Stimulated activated CD8-positive, alpha-beta memory T cell treated with anti-CD3 and anti-CD28 coated beads, Interleukin-15, amount 100 ng/mL, for 24 hours (primary cell): ENCODE measurements around the gene DTYMK.
"Not testable (repeated sequence)": the region's sequence is repeated elsewhere in the genome, so short reads cannot be mapped to it uniquely, and the experiment has no call there.

Experiments
- DNase-seq: peaks from one replicate; pipeline ENCODE4 v3.0.0-alpha.2; 2020; ENCODE audit warnings: low read depth

The DTYMK gene

DNA sequence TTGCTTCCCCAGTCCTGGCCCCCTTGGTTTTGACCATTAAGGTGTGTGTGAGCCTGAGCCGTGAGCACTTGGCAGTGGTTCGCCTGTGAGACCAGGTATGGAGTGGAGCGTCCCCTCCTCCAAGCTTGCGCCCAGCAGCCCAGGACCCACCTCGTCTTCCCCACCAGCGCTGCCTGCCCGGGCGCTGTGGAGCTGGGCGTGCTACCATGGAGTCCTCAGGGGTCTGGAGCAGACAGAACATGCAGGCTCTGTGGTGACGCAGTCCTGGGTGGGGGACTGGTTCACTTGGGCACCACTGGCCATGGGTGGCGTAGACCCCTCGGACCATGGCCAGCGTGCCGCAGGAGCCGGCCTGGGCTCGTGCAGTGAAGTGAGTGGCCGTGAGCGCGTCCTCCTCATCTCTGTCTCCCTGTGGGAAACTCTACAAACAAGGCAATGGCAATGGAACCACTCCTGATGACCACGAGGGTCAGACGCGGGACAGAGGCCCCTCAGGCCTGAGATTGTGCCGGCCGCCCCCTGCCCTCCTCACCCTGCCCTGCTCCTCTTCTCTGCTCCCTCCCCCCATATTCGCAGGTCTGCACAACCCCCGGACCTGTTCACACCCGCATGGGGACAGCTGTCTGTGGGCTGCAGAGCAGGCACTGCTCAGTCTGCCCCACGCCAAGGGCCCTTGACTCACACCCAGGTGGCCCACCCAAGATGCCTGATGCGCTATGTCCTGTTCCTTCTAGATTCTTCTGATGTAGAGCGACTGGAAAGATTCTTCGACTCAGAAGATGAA is 15.0 kb downstream of the DTYMK start:
- DNase-seq: no peak

DNA sequence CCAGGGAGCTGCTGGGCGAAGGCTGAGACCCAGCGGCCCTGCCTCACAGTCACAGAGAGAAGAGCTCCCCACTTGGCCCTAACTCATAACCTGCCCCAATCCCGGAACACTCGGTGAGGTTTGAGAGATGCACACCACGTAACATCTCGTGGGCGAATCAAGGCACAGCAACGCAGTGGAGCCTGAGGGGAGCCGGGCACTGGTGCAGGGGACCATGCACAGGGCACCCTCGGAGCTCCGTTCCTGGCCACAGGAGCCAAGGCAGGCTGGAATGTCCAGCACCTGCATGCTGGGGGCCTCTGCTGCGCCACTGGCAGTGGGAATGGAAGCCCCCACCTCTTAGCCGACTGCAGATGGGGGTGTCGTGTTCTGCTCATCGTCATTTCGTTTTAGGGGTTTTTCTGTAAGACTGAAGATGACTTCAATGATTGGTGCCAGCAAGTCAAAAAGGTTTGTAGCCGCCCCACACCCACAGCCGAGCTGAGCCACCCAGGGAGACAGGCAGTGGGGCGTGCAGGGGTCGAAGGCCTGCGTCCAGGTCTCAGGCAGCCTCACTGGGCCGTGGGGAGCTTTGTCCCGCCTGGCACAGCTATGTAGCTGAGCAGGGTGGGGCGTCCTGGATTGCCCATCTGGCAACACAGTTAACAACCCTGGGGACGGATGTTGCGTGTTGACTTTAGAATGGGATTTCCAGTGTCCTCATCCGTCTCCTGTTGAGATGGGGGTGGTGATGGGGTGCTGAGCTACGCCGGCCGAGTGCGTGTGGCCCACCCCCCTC is 16.1 kb downstream of the DTYMK start:
- DNase-seq: no peak

DNA sequence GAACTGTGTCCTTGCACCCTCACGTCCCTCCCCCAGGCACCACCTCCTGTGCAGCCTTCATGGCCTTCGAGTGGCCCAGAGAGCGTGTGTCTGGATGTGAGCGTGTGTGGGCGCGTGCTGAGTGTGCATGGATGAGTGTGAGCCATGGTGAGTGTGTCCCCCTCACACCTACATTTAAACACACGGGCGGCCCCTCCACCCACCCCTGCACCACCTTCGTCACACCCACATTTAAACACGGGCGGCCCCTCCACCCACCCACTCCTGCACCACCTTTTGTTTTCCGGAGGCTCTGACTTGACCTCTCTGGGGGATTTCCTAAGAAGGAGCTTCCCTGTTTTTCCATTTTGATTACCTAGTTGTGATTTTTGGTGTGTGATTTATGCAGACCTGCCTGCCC is 17.8 kb downstream of the DTYMK start:
- no peak for DNase-seq

DNA sequence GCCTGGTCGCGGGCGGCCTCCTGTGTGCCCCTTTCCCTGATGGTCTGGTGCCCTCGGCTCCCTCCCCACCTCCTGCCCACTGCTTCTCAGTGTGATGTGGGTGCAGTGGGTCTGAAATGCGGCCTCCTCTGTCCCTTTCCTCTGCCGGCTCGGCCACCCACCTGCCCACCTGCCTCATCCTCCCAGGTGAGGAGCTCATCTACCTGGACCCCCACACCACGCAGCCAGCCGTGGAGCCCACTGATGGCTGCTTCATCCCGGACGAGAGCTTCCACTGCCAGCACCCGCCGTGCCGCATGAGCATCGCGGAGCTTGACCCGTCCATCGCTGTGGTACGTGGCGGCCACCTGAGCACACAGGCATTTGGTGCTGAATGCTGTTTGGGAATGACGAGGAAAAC is 18.3 kb downstream of the DTYMK start:
- no peak for DNase-seq

DNA sequence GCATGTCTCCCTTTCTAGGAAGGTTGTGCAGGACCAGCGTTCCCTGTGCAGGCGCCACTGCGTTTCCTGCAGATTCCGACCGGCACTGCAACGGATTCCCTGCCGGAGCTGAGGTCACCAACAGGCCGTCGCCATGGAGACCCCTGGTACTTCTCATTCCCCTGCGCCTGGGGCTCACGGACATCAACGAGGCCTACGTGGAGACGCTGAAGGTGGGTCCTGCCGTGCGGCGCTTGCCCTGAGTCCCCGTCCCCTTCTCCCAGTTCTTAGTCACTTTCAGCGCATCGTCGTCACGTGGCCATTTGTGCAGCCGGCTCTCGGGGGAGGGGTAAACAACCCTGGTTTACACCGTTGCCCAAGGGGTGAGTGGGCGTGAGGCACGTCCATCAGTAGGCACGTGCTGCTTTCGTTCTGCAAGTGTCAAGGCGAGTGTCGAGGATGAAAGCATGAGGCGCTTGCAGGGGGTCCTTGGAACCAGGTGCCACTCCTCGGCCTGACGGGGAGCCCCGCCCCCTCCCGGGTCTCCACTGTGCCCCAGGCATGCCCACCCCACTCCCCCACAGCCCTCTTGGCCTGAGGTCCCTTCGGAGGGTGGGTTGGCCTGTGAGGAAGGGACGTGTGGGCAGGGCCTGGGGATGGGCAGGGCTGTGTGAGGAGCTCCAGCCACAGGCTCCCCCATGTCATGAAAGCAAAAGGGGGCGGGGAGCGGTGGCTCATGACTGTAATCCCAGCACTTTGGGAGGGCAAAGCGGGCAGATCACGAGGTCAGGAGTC is 19.8 kb downstream of the DTYMK start:
- no peak for DNase-seq

DNA sequence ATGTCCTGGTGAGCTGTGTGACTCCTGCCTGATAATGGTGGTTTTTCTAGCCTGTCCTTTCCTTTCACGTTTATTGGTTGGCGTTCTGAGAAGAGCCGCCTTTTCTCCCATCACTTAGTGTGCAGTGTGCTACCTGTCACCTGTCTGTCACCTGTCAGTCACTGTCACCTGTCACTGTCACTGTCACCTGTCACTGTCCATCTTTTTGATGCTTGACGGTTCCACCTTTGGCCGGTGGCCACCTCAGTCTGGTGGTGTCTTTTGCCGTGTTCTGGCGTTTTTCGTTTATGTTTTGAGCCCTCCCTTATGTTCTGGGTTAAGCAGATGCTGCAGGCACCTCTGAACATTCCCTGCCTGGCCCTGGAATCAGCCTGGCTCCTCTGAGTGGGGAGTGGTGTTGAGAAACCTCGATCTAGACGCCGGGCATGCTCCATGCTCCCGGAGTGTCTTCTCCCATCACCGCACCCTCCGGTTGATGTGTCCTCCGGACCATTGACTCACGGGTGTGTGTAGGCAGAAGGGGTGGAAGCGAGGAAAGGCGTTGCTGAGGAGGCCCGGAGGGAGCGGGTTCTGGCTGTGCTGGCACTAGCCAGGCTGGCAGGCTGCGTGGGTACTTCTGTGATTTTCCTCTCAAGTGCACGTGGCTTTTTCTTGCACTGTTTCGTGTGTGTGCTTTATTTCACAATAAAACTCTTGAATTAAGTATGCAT is 20.7 kb downstream of the DTYMK start:
- DNase-seq: no peak

DNA sequence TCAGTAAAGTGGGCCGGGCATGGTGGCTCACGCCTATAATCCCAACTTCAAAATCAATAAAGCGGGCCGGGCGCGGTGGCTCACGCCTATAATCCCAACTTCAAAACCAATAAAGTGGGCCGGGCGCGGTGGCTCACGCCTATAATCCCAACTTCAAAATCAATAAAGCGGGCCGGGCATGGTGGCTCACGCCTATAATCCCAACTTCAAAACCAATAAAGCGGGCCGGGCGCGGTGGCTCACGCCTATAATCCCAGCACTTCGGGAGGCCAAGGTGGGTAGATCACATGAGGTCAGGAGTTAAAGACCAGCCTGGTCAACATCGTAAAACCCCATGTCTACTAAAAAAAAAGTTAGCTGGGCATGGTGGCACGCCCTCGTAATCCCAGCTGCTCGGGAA is 23.9 kb downstream of the DTYMK start:
- DNase-seq: not testable (repeated sequence)

DNA sequence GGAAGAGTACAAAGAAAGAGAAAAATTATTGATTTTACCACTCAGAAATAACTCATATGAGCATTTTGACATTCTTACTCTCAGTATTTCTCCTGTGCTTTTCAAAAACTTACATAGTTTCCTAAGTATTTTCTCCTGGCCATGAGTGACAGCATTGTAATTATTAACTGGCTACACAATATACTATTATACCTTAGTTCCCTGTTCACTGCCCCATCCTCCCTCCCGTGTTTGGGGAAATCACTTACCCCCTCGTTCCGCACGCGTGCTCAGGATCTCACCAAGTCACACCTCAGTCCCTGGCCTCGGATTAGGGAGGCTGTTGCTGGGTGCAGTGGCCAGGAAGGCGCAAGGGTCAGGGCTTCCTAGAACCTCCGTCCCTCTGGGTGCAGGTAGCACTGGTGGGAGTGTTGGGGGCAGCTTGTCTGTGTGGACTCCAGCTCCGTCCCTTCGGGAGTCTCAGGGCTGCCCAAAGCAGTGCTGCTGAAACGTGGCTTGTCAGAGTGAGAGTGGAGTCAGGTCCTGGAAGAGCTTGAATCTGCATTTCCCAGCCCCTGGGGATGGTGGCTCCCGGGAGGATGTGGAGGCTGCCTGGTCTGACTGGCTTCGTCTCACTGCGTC is 25.9 kb downstream of the DTYMK start:
- no peak for DNase-seq

DNA sequence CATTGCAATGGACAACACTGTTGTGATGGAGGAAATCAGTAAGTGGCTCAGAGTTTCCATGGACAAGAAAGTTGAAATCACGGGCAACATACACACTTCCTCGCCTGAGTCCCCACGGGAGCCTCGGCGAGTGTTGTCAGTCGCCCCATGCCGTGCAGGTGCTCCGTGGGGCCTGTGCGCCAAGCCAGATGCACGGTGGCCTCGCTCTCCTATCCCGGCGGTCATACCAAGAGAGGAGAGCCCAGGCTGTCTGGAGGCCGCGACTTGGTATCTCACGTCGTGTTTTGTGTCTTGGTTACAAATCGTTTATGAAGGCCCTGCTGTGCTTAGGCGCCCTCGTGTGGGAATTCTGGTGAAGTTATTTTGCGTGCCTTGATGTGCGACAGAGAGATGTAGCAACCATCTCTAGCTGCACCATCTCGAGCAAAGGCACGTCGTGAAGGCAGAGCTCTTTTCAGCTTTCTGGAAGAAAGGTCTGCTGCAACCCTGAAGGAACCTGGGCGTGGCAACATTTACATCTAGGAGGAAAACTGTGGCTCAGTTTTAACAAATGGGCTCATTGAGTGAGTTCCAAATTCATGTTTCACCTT is 27.4 kb downstream of the DTYMK start:
- DNase-seq: no peak

DNA sequence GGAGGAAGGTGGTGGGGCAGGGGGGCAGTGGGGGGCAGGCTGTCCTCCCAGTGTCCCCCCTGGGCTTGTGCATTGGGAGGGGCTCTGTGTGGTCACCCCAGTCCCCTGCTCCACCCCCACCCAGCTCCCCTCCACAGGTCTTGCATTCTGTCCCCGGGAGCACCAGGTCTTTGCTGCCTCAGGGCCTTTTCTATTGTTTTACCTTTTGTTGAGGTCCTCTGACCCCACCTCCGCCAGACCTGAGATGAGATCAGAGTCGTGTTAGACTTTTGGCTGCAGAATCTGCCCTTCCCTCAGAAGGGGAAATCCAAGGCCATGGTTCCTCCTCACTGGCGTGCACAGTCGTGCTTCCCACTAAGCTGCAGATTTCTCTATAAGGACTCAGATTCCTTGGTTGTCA is 28.3 kb downstream of the DTYMK start:
- no peak for DNase-seq

DNA sequence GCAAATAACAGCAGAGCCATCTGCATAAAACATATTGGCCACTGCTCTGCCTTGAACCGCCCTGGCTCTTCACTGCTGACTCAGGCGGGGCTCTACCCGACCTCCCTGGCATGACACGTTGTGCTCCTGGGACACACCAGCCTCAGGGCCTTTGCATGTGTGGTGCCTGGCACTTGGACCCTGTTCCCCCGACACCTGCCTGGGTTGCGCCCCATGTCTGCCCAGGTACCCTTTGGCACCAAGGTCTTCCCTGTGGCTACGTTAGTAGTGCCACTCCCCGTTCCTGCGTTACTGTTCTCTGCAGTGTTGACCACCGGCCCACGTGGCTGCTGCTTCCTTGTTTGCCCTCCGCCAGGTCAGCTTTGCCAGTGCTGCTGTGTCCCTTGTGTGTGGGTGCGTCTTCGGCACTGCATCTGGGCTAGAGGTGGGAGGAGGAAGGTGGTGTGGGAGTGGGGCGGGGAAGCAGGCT is 28.8 kb downstream of the DTYMK start:
- no peak for DNase-seq

DNA sequence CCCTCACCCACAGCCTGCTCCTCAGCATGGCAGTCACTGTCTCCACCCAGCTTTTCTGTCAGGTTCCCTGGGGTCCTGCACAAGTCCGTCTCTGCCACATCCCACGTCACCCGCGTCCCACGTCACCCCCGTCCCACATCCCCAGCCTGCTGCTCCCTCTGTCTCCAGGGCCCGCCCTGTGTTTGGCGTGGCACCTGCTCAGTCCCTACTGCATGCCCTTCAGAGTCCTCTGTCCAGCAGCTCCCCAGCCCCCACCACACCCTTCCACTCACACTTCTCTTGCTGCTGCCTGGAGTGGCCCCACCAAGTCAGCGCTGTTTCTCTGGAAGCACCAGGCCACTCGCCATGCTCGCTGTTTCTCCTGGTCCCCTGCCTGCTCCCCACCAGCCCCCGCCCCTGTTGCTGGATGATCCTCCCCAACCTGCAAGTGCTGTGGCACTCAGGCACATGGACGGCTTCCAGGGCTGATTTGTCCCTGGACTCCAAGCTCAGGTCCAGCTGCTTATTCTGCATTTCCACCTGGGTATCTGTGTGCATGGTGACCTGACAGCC is 30.3 kb downstream of the DTYMK start:
- DNase-seq: no peak

DNA sequence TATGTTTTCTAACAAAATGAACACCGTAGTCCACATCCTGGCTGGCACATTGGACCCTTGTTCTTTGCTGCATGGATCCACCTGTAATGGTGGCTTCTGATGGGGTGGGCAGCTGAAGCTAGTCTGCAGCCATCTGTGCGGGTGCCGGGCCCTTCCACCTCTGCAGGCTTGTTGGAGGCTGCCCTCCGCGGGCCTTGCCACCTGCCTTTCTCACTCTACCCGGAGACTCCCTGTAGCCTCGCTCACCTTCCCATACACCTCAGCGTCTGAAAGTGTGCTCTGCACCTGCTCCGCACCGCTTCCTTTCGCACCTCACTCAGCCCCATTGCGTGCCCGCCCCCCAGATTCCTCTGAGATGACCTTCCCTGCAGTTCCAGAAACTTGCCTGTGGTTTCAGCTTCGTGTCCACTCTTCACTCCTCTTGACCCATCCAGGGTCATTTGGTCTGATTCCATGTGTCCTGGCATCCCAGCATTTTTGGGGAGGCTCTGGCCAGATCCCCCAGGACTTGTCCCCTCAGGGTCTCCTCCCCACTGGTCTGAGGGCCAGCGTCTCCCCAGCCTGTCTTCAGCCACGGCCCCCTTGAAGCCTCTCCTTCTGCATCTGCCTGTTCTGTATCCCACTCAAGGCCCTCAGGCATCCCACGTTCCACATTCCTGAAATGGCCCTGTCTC is 31.0 kb downstream of the DTYMK start:
- no peak for DNase-seq

DNA sequence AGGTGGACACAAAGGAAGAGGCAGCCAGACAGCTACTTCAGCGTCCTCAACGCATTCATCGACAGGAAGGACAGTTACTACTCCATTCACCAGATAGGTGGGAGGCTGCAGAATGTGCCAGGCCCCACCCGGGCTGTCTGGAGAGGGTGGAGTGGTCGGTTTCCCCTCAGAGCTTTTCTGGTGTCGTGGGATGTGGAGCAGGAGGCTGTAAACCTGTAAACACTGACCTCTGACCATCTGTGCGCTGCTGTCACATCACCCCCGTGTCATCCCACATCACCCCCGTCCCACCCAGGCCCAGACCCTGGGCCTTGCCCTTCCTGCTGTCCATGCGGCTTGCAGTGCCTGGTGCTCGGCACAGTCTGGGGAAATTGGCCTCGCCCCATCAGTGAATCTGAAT is 32.1 kb downstream of the DTYMK start:
- no peak for DNase-seq

DNA sequence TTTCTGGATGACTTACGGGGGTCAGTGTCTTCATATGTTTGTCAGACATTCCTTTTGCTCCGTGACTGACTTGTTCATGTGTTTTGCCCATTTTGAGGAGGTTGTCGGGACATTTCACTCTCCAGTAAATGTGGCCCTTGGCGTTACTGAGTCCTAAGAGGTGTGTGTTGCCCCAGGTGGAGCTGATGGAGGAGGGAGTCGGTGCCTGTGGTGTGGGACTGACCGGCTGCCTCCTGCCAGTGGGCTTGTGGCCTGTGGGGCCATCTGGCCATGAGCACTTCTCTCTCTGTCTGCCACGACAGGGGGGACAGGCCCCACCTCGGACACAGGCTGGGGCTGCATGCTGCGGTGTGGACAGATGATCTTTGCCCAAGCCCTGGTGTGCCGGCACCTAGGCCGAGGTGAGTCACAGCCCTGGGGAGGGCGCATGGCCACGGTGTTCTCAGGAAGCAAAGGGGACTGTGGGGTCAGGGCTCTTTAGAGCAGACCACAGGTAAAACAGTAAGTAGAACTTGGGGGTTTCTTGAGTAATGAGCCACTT is 33.3 kb downstream of the DTYMK start:
- no peak for DNase-seq

DNA sequence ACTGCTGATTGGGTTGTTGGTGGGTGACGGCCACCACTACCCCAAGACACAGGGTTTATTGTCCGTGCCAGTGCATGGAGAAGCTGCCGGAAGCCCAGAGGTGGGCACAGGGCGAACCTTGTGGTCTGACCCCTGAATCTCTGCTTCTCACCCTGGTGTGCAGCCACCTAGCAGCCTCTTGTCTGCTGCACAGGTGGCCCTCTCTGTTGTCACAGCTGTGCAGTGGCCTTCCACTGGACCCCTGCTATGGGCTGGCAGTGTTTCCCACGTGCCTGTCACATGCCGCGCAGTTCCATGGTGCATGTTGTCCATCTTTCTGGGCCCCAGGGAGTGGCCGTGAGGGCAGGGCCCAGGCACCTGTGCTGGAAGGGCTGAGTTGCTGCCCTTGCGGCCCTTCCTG is 33.9 kb downstream of the DTYMK start:
- no peak for DNase-seq

DNA sequence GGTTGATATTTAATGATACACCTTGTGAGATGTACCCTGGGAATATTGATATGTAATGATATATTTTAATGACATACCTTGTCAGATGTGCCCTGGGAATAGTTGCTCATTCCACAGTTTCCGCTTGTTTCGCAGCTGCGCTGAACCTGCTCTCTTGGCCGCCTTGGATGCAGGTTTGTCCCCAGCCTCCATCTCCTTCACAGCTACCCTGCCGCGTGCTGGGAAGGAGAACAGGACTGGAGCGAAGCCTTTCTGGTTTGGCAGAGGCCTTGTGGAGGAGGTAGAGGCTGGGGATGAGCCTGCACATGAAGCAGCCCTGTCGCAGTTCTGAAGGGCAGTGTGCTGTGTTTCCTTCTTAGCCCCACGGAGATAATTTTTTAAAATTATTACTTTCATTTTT is 34.5 kb downstream of the DTYMK start:
- no peak for DNase-seq

DNA sequence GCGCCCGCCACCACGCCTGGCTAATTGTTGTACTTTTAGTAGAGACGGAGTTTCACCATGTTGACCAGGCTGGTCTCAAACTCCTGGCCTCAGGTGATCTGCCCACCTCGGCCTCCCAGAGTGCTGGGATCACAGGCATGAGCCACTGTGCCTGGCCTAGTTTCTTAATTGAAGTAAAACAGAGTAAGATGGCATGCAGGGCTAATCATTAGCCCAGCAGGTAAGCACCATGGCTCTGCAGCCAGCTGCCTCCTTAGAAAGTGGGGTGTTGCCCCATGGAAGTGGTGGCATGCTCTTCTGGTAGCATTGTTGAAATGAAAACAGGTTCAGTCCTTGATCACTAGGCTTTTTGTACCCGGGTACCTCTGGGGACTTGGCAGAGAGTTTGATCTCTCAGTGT is 36.7 kb downstream of the DTYMK start:
- no peak for DNase-seq

DNA sequence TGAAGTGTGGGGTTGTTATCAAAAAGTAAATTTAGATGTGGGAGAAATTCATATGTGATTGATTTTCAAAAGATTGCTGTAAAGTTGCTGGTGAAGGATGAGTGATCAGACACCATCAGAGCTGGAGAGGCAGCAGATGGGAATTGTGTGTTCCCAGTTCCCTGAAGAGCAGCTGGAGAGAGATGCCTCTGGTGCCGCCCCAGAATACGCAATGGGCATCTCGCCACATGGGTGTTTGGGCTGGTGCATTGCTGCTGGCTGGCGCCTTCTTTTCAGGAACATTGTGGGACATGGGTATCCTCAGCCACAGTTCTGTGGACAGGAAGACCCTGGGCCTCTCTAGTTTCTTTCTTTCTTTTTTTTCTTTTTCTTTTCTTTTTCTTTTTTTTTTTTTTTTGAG is 37.2 kb downstream of the DTYMK start:
- DNase-seq: no peak

DNA sequence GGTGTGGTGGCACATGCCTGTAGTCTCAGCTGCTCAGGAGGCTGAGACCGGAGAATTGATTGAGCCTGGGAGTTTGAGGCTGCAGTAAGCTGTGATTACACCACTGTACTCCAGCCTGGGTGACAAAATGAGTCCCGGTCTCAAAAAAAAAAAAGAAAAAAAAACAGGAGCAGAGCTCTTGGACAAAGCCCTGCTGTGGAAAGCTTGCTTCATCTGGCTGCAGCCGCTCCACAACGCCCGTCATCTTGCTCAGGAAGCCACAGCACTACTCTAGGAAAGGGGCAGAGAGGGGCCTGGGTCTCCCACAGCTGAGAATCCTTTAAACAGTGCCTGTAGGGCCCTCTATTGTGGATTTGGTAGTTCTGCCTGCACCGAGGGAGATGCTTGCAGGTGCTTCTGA is 38.2 kb downstream of the DTYMK start:
- DNase-seq: no peak
